ENCODE measurements around the gene XCR1.

- no peak for TF ChIP-seq CTCF (IDR thresholded peaks at IDR 0.05 in 2 of 3, conservative IDR thresholded peaks at IDR 0.05 in 1 of 3; ENCODE audit: borderline replicate concordance in 1 of 3, insufficient read depth in 1 of 3, low read depth in 2 of 3, low read length in 2 of 3)
- no peak for TF ChIP-seq EZH2phosphoT487 (IDR thresholded peaks at IDR 0.05; ENCODE audit: borderline replicate concordance)
- no peak for TF ChIP-seq ZFX (IDR thresholded peaks at IDR 0.05)
- TF ChIP-seq MAX (IDR thresholded peaks at IDR 0.05), result no peak
- TF ChIP-seq EZH2 (IDR thresholded peaks at IDR 0.05), result no peak
- TF ChIP-seq POLR2A (IDR thresholded peaks at IDR 0.05; ENCODE audit: borderline replicate concordance, extremely low read depth, insufficient read depth, insufficient read length), result no peak
- TF ChIP-seq ZBTB33 (IDR thresholded peaks at IDR 0.05; ENCODE audit: extremely low read depth, insufficient replicate concordance, low read length), result no peak
- TF ChIP-seq ATF3 (IDR thresholded peaks at IDR 0.05), result no peak
- TF ChIP-seq TCF7L2 (IDR thresholded peaks at IDR 0.05; ENCODE audit: borderline replicate concordance, extremely low read depth, insufficient read depth, insufficient read length), result no peak
- TF ChIP-seq POLR2AphosphoS5 (IDR thresholded peaks at IDR 0.05; ENCODE audit: low read depth, low read length), result no peak
- TF ChIP-seq SIN3A (IDR thresholded peaks at IDR 0.05; ENCODE audit: low read depth), result no peak
- TF ChIP-seq CEBPB (IDR thresholded peaks at IDR 0.05; ENCODE audit: low read depth), result no peak
These were observed 7.6 kb downstream of the XCR1 start for GRCh38 chr3:46019707-46020106.

Data from HCT116 (cell line).